Stimulated activated CD4-positive, alpha-beta T cell treated with anti-CD3 and anti-CD28 coated beads, Interleukin-15, amount 100 ng/mL, for 1 hour (primary cell): ENCODE data around the gene ONECUT1.

Experiments used
- DNase-seq, 2 donors: peaks; one replicate each; pipeline ENCODE4 v3.0.0-alpha.2; 2020; ENCODE audit warnings: low read depth in 1 of 2, low spot score in 1 of 2

Gene ONECUT1

DNA sequence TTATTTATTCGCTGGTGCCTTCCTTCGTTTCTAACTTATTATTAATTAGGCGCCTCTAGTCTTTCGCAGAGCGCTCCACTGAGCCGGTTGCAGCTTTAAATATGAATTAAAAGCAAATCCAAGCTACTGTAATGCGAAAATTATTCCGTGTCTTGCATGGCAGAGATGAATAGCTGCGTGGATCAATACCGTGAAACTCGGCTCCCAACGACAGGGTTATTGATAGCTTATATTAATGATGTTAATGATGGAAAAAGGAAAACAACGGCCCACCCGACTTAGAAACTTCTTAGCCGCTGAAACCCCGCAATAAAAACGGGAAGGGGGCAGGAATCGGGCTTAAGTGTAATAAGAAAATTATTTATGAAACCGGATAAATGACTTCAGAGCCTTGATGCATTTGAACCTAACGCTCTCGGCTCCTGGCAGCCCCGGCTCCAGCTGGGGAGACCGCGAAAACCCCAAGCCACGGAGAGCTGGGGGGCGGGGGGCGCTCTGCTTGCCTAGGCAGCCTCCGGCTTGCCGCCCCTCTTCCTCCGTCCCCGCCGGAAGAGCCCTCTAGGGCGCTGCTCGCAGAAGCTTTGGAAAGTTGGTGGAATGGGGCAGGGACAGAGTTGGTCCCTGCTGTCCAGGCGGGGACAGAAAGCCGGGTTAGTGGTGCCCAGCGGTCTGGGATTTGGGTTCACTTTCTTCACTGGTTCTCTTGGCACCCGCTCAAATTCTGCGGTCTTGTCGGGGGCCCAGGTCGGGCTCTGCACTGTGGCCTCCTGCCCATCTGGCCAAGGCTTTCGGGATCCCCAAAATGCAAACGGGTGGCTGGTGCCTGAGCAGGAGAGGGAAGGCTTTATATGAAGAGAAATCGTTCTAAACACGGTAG lies 7.7 kb upstream of the ONECUT1 start:
- no peak for DNase-seq

DNA sequence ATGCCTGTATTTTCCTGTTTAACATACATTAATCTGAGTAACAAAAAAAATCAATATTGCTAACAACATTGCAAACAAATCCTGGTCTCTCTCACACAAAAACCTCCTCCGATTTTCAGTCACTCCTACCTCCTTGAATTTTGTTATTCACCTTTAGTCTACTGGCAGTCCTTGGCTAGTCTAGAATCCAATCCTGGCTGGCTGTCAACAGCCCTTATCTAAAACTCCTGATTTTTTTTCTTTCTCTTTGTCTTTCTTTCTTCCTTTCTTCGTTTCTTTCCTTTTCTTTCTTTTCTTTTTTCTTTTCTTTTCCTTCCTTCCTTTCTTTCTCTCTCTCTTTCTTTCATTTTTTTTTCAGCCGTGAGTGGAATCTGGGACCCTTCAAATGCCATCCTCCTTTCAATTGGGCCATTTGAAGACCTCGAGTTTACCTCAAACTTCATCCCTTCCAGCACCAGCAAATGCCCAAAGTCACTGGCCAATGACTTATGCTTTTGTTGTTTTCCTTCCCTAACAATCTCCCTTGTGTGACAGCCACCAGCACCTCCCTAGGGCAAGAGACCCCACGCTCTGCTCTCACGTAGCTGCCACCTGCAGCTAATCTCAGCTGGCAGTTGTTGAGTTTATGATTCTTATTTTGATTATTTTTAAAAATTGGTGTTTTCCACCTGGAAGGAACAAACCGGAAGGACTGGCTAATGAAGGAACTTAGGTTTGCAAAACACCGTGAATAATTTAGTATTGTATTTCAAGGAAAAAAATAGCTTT lies 6.8 kb upstream of the ONECUT1 start:
- no peak for DNase-seq

DNA sequence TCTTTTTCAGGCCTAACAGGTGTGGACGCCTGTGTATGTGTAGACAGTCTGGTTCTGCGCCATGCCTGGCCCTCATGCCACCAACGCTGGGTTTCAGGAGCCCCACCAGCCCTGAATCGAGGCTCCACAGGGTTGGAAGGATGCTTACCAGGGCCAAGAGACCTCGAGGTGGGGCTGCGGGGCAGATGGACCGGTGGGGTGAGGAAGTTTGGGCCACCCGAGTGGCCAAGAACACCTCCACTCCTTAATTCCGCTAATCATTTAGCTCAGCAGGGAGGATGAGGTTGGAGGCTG lies 6.0 kb upstream of the ONECUT1 start:
- DNase-seq = no peak

DNA sequence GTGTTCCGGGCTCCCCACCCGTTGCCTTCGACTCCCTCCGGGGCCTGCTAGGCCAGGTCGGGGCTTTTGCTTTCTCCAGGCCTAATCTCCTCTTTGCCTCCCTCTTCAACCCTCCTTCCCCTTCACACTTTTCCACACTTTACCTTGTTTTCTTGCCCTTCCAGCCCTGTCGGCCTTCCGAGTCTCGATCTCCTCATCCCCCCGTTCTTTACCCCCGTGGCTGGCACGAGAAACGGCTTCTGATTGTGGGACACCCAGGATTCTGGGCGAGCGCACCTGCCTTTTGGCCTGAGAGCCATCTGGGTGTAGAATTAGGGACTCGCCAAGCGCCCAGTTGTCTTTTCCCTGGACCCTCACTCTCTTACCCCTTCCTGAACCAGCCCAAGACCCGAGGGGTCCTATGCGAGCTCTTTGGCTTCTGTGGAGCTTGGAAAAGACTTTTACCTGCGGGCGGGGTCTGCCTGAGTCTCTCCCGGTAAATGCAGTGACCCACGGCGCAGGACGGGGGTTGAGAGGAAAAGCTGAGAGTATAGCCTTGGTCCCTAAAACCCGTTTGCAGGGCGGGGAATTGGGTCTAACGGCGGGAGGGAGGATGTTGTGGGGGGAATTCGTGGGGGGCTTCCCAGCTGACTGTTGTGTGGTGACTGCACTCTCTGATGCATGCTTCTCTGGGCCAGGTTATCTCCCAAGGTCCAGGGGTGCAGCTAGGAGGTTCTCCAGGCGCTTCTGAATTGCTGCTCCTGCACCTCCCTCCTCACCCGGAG lies 5.5 kb upstream of the ONECUT1 start:
- no peak for DNase-seq

DNA sequence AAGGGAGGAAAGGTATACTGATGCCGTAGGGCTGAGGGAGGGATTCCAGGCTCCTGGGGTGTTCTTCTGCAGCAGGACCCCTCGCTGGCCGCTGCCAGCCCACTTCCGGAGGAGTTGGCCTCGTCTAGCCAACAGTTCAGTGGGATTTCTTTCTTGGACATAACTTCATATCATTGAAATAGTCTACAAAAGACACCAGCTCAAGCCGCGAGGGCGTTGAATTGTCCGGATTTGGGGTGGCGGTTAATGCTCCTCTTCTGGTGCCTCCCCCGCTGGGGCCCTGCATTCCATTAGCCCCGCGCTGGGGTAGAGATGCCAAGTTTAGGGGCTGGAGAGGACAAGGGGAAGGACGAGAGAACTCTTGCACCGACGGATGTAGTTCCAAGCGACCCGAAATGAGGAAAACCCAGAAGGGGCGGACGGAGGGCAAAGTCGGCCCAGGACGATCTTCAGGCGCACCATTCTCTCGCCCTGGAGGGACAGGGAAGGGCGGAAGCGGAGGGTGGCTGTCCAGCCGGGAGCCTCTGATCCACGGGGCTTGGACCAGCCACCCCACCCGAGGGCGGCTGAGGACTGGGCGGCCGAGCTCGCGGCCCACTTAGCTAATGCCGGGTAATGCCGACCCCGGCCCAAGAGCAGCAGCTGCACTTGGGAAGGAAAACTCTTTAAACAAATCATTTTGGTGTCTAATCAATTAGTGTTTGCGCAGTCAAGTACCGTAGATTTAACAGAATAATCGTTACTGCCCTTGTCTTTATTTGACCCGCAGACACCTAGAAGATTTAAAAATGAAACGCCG lies 4.7 kb upstream of the ONECUT1 start:
- DNase-seq = no peak

DNA sequence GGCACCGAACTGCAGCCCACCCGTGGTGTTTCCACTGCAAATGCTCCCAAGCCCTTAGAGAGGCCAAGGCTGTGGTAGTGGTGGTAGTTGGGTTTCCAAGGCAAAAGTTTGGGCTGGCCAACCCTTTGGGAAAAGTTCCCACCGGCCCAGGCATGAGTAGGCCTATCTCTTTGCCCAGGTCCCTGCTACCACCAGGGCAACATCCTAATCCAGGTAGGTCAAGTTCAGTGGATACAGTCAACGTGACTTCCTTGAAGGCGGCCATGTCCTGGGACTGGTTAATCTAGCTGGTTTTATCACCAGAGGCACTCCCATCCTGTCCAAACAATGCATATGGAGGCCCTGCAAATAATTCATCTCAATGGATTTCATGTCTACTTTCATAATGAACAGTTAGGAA lies 1.6 kb upstream of the ONECUT1 start:
- no peak for DNase-seq

DNA sequence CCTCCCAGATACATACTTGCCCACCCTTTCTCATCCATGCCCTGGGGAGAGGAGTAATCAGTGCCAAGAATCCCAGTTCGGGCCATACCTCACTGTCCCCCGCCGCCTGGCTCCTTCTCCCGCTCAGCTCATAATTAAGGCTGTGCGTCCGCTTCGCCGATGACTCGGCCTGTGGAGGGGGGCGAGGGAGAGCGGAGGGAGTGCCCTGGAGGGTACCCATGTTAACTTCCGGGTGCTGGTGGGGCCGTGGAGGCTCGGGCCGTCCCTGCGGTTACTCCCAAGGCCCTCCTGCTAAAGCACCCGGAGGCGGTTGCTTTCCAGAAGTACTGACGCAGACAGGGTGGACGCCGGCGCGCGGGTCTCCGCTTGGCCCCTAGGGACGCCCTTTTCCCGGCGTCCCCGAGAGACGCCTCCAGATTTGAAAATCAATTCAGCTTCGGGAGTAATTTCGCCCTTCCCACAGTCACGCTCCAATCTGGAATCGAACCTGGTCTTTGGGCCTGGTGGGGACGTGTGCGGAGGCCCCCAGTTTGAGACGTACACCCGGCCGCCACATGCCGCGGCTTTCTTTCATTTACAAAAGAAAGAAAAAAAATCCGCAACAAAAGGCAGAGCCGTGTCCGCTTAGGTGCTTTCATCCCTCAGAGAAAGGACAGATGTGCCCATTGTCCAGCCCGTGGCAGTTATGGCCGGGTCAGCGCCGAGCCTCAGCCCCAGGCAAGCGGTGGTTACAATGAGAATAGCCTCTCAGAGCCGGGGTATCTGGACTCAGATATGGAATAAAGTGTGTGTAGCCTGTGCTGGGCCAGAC lies 1.0 kb upstream of the ONECUT1 start:
- no peak for DNase-seq

DNA sequence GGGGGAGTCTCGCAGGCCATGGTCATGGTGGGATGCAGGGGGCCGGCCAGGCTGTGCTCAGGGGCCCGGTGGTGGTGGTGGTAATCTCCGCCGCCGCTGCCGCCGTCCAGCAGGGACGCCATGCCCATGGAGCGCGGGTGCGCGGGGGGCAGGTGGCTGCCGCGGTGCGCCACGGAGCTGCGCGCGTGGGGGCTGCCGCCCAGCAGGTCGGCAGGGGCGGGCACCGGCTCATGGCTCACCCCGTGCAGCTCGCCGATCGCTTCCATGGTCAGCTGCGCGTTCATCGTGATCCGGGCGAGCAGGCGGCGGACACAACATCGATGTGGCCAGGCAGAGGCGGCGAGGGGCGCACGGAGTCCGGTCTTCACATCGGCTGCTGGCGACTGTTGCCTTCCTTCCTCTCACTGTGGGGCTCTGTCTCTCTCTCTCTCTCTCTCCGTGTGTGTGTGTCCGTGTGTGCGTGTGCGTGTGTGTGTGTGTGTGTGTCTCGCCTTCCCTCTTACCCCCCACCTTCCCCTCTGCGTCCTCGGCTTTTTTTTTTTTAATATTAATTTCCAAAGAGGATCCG lies 451 bp downstream of the ONECUT1 start:
- DNase-seq = no peak

DNA sequence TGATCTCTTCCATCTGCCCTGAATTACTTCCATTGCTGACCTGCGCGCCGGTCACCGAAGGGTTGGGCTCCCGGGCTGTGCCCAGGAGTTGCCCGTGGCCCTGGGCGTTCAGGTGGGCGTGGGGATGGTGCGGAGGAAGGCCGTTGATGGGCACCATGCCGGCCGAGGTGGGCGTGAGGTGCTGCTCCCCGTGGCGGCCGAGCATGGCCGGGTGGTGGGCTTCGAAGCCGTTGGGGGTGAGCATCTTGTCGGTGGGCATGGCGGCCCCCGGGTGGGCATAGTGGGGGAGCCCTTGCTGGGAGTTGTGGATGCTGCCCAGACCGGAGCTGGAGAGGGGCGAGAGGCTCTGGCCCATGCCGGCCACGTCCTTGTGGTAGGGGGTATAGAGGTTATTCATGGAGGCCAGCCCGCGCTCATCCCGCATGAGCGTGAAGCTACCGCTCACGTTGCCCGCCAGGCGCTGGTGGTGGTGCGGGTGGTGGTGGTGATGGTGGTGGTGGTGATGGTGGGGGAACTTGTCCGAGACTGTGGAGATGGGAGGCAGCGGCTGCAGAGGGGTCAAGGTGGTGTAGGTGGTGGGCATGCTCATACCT lies 1.0 kb downstream of the ONECUT1 start:
- no peak for DNase-seq

DNA sequence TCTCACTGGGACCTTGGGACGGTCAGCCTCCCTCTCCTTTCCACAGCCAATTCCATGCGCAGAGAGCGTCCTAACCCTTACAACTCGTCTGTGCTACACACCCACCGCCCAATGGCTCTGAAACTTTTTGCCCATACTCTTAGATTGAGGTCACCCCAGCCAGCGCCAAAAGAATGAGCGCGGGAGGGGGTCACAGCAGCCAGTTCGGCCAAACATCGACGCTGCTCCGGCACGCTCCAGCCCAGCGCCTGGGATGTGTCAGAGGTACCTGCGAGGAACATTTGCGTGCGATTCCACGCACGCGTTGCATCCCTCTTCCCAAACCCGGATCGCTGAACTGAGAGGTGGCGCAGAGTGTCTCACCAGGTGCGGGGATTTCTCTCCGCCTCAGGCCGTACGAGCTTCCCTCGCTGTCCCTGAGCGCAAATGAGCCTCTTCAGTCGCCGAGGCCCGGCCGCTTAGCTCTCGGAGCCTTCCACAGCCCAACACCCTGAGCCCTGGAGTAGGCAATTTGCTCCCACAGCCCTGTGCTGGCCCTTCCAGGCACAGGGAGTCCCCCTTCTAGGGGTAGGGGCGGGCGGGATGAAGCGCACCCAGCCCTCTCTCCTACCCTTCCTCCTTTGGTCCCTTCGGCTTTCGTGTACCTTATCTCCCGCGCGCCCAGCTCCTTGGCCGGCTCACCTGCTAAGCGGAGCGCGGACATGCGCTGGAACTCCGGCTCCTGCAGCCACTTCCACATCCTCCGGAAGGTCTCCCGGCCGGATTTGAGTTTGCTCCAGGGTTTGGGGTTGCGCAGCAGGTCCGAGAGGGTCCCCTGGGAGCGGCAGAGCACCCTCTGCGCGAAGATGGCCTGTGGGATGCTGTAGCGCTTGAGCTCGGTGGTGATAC lies 1.8 kb downstream of the ONECUT1 start:
- DNase-seq = no peak

DNA sequence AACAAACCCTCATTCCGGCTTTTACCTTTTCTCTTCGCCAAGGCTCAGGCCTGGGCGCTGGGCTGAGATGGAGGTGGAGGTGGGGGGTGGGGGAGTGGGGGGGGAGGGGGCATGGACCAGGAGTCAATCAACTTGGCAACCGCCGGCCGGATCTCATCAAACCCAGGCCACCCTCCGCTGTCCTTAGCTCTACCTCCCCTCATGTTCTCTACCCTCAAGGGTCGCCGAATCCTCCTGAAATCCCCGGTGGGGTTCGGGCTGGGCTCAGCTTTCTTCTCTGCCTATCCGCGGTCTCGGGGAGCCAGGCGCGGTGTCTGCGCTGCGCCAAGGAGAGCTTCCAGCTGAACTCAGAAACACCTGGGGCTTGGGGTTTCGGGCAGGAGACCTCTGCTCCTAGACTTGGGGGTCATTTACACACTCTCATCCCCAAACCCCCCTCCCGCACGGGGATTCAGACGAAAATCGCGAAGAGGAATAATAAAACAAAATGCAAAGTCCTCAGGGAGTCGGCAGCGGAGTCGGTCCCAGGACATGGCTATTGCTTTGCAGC lies 2.5 kb downstream of the ONECUT1 start:
- no peak for DNase-seq

DNA sequence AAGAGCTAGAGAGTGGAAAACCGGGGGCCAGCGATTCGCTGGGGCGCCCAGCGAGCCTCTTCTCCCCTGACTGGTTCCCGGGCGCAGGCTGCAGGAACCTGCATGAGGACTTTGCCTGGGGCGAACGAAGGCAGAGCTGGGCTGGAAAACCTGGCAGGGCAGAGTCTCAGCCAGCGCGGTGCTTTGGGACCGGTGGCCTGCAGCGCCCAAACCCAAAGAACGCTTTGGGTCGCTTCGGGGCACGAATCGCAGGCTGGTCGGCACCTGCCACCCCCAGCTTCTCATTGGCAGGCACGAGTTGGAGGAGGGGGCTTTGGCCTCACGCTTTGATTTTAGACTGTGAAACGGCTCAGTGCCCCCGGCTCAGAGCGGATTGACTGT lies 3.0 kb downstream of the ONECUT1 start:
- no peak for DNase-seq

DNA sequence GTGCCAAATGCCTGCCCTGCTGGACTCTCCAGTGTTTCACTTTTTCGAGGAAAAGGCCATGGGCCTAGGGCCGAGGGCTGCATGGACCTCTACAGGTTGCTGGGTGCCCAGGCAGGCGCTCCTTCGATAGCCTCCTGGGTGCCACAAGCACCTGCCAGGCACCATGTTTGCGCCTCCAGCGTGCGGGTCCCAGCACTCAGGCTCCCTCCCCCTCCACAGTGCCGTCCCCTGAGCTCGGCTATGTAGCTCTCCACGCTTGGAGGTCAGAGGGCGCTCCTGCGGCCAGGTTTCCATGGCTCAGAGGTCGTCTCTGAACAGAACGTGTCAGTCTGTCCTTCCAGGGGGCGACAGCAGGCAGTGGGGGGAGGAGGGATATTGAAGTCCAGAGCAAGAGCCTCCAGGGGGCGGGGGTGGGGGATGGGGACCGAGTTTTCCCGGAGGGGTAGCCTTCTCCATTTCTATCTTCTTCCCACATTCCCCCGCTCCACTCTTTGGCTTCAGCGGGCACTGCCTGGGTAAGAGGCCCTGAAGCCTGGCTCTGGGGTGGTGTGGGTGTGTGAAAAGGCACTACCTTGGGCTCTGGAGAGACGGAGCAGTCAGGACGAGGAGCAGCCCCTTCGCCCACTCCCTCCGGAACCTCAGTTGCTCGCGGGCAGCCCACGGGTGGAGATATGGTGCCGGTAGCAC lies 3.6 kb downstream of the ONECUT1 start:
- no peak for DNase-seq

DNA sequence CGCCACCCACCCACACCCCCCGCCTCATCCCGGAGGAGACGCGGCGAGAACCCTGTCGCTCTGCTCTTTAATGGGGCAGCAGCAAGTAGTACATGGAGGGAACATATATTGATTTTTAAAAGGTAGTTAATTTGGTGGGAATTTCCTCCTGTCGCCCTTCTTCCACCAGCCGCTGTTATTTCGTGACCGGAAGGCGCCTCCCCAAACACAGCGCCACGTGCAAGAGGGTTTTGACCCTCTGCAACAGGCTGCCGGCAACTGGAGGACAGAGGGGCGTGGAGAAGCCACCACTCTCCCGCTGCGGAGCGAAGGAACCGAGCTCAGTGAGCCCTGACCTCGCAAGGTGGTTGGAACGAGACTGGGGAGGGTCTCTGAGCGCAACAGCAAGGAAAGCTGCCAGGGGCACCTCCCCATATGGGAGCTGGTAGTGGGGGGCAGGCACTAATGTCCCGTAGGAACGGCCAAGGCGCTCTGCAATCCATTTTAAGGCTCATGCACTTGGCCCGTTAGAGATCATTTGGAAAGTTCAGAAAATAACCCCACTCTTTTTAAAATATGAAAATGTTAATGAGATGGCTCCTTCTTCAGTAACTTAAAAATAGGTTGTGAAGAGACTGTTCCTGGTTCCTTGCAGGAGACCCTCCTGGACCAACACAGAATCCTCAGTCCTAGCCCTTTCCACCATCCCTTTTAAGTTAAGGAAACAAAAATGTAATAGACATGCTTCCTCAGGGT lies 4.3 kb downstream of the ONECUT1 start:
- DNase-seq = no peak

DNA sequence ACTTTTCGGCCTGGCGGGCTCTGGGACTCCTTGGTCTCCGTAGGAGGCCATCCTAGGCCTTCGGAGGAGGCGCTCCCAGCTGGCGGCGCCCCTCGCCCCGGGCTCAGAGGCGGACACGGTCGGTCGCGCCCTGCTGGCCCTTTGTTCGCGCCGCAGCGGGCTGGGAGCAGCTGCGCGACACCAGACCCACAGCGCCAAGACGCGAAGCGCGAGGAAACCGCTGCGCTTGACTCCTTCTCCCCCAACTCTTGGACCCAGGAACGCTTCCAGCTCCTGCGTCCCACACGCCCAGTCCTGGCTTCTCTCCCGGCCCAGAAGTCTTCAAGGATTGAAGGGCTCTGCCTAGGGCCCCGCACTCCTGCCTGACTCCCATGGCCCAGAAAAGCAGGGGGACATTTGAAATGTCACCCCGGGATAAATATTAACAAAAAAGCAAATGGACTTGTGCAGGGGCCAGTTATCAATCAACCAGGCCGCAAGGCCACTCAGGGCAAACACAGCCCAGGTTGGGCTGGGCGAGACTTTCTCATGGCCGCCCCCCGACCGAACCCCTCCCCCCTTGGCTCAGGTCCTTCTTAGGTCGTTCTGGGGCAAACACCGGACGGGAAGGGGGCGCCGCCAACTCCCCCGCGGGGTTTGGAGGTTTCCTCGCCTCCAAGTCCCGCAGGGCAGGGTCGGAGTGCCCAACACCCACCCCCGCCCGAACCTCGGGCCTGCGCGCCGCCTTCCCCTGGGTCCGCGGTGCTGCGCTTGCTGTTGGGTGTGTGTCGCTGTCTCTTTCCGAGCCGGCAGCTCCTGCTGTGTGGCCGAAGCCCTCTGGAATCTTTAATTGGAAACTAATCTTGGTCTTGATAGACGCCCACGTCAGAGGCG lies 5.1 kb downstream of the ONECUT1 start:
- no peak for DNase-seq
